GM19193 (cell line): Measurements from ENCODE around the gene ACCSL.

Source experiments
- POLR2A ChIP-seq: IDR thresholded peaks from 4 replicates; pipeline ENCODE4 v1.6.1; 2011; ENCODE audit not compliant: insufficient read depth, insufficient read length; ENCODE audit errors: extremely low read depth

Gene ACCSL

GRCh38 chr11:44016131-44016530 lies 31.6 kb upstream of the ACCSL start:
- no peak for TF ChIP-seq POLR2A

- TF ChIP-seq POLR2A: no peak
Measured at GRCh38 chr11:44016546-44017442, 31.0 kb upstream of the ACCSL start.

- TF ChIP-seq POLR2A: no peak
Measured at GRCh38 chr11:44017443-44018126, 30.2 kb upstream of the ACCSL start.

- TF ChIP-seq POLR2A: no peak
Measured at GRCh38 chr11:44018127-44018521, 29.7 kb upstream of the ACCSL start.

- TF ChIP-seq POLR2A: no peak
Measured at GRCh38 chr11:44018829-44019228, 29.0 kb upstream of the ACCSL start.

GRCh38 chr11:44024977-44025376 lies 22.8 kb upstream of the ACCSL start:
- no peak for TF ChIP-seq POLR2A

- no peak for TF ChIP-seq POLR2A
Measured at GRCh38 chr11:44025727-44026126, 22.1 kb upstream of the ACCSL start.

- no peak for TF ChIP-seq POLR2A
Measured at GRCh38 chr11:44028401-44028800, 19.4 kb upstream of the ACCSL start.

- TF ChIP-seq POLR2A: no peak
Measured at GRCh38 chr11:44028816-44029506, 18.8 kb upstream of the ACCSL start.

- TF ChIP-seq POLR2A: no peak
Measured at GRCh38 chr11:44029507-44029845, 18.3 kb upstream of the ACCSL start.

GRCh38 chr11:44029977-44030911 lies 17.5 kb upstream of the ACCSL start:
- TF ChIP-seq POLR2A: no peak

- no peak for TF ChIP-seq POLR2A
Measured at GRCh38 chr11:44030996-44031395, 16.8 kb upstream of the ACCSL start.

GRCh38 chr11:44031549-44031948 lies 16.2 kb upstream of the ACCSL start:
- TF ChIP-seq POLR2A: no peak

GRCh38 chr11:44032299-44033085 lies 15.3 kb upstream of the ACCSL start:
- no peak for TF ChIP-seq POLR2A

- TF ChIP-seq POLR2A: no peak
Measured at GRCh38 chr11:44033411-44033850, 14.3 kb upstream of the ACCSL start.

GRCh38 chr11:44033856-44034255 lies 13.9 kb upstream of the ACCSL start:
- no peak for TF ChIP-seq POLR2A
